ENCODE measurements around the gene BARX2. TPM values are rescaled to one million over a fixed set of nuclear protein-coding genes. Genes with fewer than 3 reads are reported as not detected.

The BARX2 gene
- polyA plus RNA-seq, 1 of the 3 experiments (the other 2 are of a cell fraction): not detected

GRCh38 chr11:129383502-129383901 is 7.9 kb downstream of the BARX2 start:
- Histone ChIP-seq H3F3A (replicated peaks; ENCODE audit: insufficient read depth) (no peaks in the 10 kb centered on the region), H3K4me1 (ENCODE audit: control insufficient read depth in 1 of 2, insufficient read depth in 2 of 2, low read depth in 1 of 2, low read length in 1 of 2) (peaks cover 0 to 6% of the 10 kb centered on the region in 2 experiments; a peak in 1 of 4 replicates), H3K27ac (ENCODE audit: low read depth in 2 of 2, low read length in 1 of 2) (no peak overlapping the region), H2AFZ (ENCODE audit: low read depth) (no peak overlapping the region), H3K9me2 (no peaks in the 10 kb centered on the region), H3K79me2 (ENCODE audit: insufficient read depth) (no peaks in the 10 kb centered on the region), H4K20me1 (ENCODE audit: insufficient read depth) (no peaks in the 10 kb centered on the region), H3K9ac (no peak overlapping the region), H3K9me3 (no peaks in the 10 kb centered on the region), H3K4me2 (no peak overlapping the region), H3K36me3 (replicated peaks in 1 of 2; ENCODE audit: control insufficient read depth in 1 of 2, insufficient read depth in 2 of 2, low read length in 1 of 2) (no peaks in the 10 kb centered on the region), H3K27me3 (ENCODE audit: insufficient read depth) (peaks cover 58% of the 10 kb centered on the region), H3K4me3 (ENCODE audit: low read depth in 2 of 2, low read length in 1 of 2) (no peak overlapping the region)
- DNase-seq: no peak
- TF ChIP-seq CTCF (IDR thresholded peaks at IDR 0.05) (no peak), MEF2A (IDR thresholded peaks at IDR 0.05; ENCODE audit: borderline replicate concordance, low read depth) (no peak), ZBTB33 (IDR thresholded peaks at IDR 0.05; ENCODE audit: borderline replicate concordance, low read depth) (no peak), TCF12 (IDR thresholded peaks at IDR 0.05) (no peak), IRF3 (IDR thresholded peaks at IDR 0.05; ENCODE audit: low read depth, low read length) (no peak), TAF1 (IDR thresholded peaks at IDR 0.05; ENCODE audit: borderline replicate concordance, low read depth, low read length) (no peak), MAX (IDR thresholded peaks at IDR 0.05; ENCODE audit: low read depth) (no peak), EP300 (IDR thresholded peaks at IDR 0.05; ENCODE audit: borderline replicate concordance in 1 of 2, low read depth in 1 of 2, low read length in 1 of 2) (no peak)
- ChIA-PET CTCF (no interaction called here), POLR2A (no interaction called here)
- 42% methylated on average over 5 of the region's 5 CpGs for WGBS (ENCODE audit: low lambda C conversion rate)

- Histone ChIP-seq H3K27me3 (ENCODE audit: insufficient read depth) (peaks cover 50% of the 10 kb centered on the region), H3F3A (replicated peaks; ENCODE audit: insufficient read depth) (no peaks in the 10 kb centered on the region), H3K79me2 (ENCODE audit: insufficient read depth) (no peaks in the 10 kb centered on the region), H3K4me1 (ENCODE audit: control insufficient read depth in 1 of 2, insufficient read depth in 2 of 2, low read depth in 1 of 2, low read length in 1 of 2) (peaks cover 0 to 6% of the 10 kb centered on the region in 2 experiments; a peak in 1 of 4 replicates), H3K27ac (ENCODE audit: low read depth in 2 of 2, low read length in 1 of 2) (no peak overlapping the region), H2AFZ (ENCODE audit: low read depth) (no peak overlapping the region), H3K4me2 (no peak overlapping the region), H3K9me2 (no peaks in the 10 kb centered on the region), H3K9ac (no peak overlapping the region), H3K9me3 (no peaks in the 10 kb centered on the region), H3K36me3 (replicated peaks in 1 of 2; ENCODE audit: control insufficient read depth in 1 of 2, insufficient read depth in 2 of 2, low read length in 1 of 2) (no peaks in the 10 kb centered on the region), H4K20me1 (ENCODE audit: insufficient read depth) (no peaks in the 10 kb centered on the region), H3K4me3 (ENCODE audit: low read depth in 2 of 2, low read length in 1 of 2) (no peak overlapping the region)
- CTCF ChIA-PET: no interaction called here
- TF ChIP-seq MEF2A (IDR thresholded peaks at IDR 0.05; ENCODE audit: borderline replicate concordance, low read depth) (no peak), SIN3A (IDR thresholded peaks at IDR 0.05; ENCODE audit: borderline replicate concordance, low read depth, low read length) (no peak)
- WGBS (ENCODE audit: low lambda C conversion rate): 34% methylated on average over 3 of the region's 3 CpGs
- POLR2A ChIA-PET: no interaction called here
- DNase-seq: no peak
Observed at GRCh38 chr11:129384415-129384814, 8.8 kb downstream of the BARX2 start.
